GM21737 (cell line): Measurements from ENCODE around the gene C16orf96.

Source experiments
- ATAC-seq: cut with Tn5 transposase; IDR thresholded peaks from one replicate; pipeline ENCODE4 v1.9.1; 2021; ENCODE audit warnings: mild to moderate bottlenecking, moderate library complexity; ENCODE audit not compliant: unreplicated experiment

Gene C16orf96

DNA sequence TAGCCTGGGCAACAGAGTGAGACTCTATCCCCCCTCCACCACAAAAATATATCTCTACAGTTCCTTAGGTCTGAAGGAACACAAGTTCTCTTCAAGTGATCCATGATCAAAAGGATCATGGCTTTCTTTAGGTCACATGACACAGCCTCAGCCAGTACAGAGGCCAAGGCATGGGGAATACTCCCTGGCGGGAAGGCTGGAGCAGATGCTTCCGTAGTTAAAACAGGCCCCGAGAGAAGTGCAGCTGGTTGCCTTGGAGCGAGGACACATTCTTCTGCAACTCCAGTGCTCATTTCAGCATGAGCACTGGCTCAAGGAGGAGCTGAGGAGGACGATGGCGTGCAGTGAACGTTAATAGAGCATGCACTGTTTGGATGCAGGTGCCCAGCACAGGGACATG lies 31.1 kb upstream of the C16orf96 start:
- no peak for ATAC-seq

DNA sequence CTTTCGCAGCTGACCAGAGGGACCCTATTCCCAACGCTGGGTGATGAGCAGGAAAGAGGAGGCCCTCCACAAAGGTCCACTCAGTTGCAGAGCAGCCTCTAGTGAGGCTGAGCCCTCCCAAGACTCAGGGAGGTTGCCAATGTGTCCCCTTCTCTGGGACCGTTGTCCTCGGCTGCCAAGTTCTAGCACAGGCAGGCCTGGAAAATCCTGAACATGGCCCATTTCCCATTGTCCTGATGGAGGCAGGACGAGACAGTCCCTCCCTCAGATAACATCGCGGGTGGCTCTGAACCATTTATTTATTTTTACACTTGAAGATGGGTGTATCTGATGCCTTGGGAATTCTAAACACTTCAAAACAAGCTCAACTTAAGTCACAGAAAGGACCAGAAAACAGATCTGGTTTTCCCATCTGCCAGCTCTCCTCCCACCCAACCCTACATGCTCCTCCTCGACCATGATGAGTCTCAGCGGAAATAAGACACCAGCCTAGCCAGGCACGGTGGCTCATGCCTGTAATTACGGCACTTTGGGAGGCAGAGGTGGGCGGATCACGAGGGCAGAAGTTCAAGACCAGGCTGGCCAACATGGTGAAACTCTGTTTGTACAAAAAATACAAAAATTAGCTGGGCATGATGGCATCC lies 30.4 kb upstream of the C16orf96 start:
- ATAC-seq: no peak

DNA sequence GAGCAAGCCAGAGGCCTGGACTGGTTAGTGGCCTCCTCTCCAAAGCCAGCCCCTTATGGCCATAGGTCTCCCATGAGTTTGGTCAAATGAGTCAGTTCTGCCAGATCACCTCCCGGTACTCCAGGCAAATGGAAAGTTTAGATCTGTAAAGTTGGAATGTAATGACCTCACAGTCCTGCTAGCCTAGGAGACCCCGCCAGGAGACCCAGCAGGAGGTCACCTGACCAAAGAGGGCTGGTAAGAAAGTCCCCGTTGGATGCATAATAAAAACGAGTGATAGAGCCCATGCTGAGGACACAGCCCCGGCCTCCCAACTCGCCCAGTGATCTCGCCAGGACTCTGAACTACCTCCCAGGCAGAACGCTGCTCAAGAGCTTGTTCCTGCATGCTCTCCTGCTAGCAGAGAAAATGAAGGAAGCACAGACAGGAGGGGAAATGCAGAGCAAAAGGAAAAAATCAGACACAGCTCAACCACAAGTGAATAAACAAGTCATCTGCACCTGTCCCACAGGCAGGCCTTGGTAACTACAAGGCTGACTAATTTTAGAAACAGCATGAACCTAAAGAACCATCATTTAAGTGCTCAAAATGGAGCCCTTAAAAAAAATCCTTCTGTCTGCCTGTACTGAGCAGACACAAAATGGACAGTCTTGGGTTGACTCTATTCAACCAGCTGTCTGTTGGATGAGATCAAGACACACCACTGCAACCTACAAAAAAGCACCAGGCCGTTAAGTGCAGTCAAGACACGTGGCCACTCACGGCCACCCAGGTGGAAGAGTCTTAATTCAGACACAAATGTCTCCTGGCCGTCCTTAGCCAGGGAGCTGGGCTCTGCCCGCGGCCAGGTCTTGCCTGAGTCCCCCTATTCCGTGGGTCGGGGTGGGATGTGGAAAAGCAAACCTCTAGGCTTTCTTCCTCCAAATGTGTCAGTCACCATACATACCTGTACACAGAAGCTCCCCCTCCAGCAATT lies 26.8 kb upstream of the C16orf96 start:
- no peak for ATAC-seq

- no peak for ATAC-seq
Observed at GRCh38 chr16:4531811-4532210, 24.3 kb upstream of the C16orf96 start.

DNA sequence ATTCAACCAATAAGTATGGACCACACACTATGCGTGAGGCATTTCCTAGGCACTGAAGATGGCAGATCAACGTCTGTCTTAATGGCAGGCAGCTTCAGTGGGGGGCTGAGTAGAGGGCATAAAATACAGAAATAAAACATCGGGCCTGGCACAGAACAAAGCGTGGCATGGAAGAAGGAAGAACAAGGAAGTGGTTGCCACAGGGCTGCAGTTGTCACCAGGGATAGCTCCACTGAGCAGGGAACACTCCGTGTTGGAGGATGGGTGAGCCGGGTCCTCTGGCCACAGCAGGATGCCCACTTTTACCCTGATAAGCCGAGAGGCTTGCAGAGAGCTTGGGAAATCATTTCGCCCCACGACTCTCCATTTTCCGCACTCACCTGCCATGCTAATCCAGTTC lies 23.9 kb upstream of the C16orf96 start:
- ATAC-seq: no peak

DNA sequence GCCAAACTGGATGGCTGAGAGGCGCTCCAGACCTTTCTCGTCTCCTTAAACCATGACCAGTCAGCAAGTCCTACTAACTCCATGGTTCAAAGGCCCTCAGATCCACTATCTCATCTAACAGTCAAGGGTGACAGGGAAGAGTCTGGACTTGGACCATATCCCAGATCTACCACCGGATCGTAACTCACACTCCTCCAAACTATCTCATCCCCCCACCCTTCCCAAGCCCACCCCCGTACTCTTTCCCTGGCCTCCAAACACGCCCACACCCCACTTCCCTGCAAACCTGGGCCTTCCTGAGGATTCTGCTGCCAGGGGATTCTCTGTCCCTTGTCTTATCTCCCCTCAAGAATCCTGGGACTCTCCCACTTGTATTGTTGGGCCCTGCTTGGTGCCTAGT lies 22.6 kb upstream of the C16orf96 start:
- no peak for ATAC-seq

- ATAC-seq: no peak
Observed at GRCh38 chr16:4534151-4534790, 21.9 kb upstream of the C16orf96 start.

GRCh38 chr16:4535627-4536108 lies 20.5 kb upstream of the C16orf96 start:
- ATAC-seq: no peak

DNA sequence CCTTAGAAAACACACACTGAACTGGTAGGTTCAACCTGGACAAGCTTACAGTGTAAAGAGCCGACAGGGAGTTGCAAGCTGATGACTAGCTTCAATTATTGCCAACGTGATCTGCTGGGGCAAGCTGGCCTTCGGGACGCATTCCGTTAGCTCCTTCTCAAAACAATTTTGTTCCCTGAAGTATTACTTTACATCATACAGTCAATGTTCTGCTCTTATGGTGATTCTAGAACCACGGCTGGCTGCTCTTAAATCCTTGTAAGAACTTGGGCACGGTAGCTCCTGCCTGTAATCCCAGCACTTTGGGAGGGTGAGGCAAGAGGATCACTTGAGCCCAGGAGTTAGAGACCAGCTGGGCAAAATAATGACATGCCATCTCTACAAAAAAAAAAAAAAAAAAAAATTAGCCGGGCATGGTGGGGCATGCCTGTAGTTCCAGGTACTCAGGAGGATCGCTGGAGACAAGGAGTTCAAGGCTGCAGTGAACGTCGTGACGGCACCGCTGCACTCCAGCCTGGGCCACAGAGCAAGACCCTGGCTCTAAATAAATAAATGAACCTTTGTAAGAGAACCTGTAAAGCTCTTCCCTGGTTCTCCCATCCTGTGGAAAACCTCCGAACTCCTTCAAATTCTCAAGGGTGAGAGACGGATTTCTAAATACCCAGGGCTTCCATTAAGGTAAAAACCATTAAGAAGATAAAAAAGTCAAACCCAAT lies 19.6 kb upstream of the C16orf96 start:
- no peak for ATAC-seq

GRCh38 chr16:4537376-4538343 lies 18.5 kb upstream of the C16orf96 start:
- ATAC-seq: peak; percentile 24

DNA sequence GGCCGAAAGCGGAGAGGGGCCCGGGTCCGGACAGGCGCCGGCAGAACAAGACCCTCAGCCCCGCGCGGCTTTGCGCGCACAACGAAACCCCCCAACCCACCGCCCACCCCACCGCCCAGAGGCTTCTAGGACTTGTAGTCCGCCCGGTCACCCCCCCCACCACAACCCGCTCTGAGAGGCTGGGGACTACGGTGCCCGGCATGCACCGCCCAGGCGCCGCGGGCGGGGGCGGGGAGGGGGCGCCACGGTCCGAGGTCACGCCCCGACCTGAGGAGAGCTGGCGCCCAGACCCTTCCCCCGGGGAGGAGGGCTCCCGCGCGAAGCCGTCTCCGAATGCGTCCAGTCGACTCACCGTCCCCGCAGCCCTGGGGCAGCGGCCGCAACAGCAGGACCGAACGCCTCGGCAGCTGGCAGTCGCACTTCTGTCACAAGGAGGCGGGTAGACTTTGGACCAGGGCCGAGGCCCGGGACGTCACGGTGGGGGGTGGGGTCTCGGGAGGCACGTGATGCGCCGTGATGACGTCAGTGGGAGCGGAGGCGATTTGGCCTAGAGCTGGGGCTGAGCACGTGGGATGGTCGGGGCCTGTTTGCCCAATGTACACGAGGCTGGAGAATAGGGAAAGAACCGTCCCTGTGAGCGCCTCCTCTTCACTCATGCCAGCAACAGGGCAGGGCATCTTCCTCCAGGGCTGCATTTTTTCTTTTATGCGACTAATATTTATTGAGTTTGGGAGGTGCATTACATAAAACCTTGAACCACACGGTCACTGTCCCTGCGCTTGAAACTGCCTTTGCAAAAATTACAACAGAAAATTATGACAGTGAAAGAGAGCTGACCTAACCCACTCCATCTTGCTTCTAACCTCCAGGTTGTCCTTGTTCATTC lies 17.5 kb upstream of the C16orf96 start, which contains the start of gene CDIP1:
CDIP1 (minus strand) TSS at position 424 of the 886 bp plus-strand sequence. CDS start 24,643 bp downstream, outside the sequence.
- peak; percentile 62 for ATAC-seq

DNA sequence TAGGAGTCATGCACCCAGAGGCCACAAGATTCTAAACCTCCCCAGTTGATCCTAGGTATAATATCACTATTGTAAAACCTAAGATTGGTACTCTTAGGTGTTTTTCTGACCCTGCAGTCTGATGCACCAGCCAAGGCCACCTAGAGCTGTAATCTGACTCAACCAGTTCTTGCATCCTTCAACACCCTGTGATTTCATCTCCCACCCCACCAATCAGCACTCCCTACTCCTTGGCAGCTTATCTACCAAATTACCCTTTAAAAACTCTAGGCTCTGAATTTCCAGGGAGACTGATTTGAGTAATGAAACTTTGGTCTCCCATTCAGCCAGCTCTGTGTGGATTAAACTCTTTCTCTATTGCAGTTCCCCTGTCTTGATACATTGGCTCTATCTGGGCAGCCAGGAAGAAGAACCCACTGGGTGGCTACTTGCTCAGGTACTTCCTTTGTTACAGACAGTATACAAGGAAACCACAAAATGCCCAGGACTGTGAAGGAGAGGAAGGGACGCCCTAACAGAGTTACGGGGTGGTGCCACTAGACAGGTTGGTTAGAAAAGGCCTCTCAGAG lies 16.3 kb upstream of the C16orf96 start:
- no peak for ATAC-seq

GRCh38 chr16:4544473-4544872 lies 11.7 kb upstream of the C16orf96 start:
- no peak for ATAC-seq

DNA sequence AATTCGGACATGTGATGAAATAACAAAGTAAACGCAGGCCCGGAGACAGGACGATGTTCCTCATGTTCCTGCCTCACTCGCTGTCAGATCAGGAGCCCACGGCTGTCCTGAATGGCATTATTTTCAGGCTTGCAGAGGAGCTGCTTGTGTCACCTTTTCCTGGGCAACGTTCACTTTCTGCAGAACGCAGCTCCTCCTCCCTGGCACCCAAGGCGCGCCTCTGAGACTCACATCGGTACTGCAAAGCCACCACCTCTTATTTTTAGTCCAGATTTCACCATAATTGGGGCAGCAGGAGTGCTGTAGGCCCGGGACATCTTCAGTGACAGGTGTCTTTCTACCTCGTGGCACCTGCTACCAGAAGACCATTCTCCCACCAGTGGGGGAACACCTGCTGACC lies 8.0 kb upstream of the C16orf96 start:
- no peak for ATAC-seq

DNA sequence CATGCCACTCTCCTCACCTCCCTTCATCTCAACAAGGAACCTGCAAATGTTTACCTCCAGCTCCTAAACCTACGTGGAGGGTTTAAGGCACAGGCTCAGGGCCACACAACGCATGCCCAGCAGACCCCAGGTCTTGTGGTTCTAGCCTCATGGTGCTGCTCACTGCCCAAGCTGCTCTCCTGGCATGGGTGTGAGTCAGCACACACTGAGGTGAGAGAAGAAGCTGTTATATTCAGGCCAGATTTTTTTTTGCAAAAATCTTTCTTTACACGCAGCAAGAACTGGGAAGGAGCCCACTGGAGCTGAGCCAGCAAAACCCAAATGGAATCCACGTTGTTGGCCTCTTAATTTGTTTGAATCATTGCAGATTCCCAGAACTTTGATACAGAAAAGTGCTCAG lies 5.5 kb upstream of the C16orf96 start:
- ATAC-seq: no peak

DNA sequence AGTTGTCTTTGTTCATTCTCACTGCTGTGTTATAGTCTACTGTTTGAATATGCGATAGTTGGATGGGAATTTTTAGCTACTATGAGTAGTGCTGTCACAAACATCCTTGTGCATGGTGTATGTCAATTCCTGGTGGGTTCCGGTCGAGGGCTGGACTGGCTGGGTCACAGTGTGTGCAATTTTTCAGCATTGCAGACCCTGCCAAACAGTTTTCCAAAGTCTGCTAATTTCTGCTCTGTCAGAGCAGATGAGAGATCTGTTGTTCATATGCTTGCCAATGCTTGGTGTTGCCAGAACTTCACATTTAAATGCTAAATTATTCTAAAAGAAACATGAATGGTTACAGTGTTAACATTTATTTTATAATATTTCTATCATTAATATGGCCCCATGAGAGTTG lies 3.6 kb upstream of the C16orf96 start:
- ATAC-seq: no peak

GRCh38 chr16:4556580-4556979 lies 440 bp downstream of the C16orf96 start:
- no peak for ATAC-seq

DNA sequence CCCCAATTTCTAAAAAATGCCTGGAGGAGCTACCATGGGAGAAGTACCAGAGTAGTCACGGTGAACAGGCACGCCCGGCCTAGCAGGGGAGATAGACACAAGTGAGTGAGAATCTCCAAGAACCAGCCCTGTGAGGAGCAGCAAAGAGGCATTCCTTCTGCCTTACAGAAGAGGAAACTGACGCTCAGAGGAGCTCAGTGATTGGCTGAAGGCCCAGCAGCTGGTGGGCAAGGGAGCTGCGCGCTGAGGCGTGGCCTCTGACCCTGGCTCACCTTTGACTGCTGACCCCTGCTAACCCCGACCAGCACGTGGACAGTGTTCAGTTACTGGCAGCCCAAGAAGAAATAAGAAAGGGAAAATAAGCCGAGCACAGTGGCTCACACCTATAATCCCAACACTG lies 1.8 kb downstream of the C16orf96 start:
- ATAC-seq: no peak
